ENCODE results near the gene RNF111. TPM values are rescaled to one million over a fixed set of nuclear protein-coding genes. Genes with fewer than 3 reads are reported as not detected.

RNF111 gene
- total RNA-seq, 1 donor from 2014 or later = 18.7 TPM

GRCh38 chr15:59131969-59132562 lies 144.6 kb downstream of the RNF111 start:
- DNase-seq (ENCODE audit: low read depth in 2 of 2) = no peak

- no peak for DNase-seq (ENCODE audit: low read depth in 2 of 2)
Measured at GRCh38 chr15:59133929-59134427, 146.5 kb downstream of the RNF111 start.

GRCh38 chr15:59137566-59137965 lies 150.1 kb downstream of the RNF111 start:
- DNase-seq (ENCODE audit: low read depth in 2 of 2) = no peak

- peak; percentile 57 to 74 for DNase-seq (ENCODE audit: low read depth in 2 of 2)
Measured at GRCh38 chr15:59138243-59138642, 150.8 kb downstream of the RNF111 start.

GRCh38 chr15:59140422-59141226 lies 153.2 kb downstream of the RNF111 start:
- DNase-seq (ENCODE audit: low read depth in 2 of 2) = no peak

GRCh38 chr15:59143281-59143680 lies 155.8 kb downstream of the RNF111 start:
- DNase-seq (ENCODE audit: low read depth in 2 of 2) = no peak

- DNase-seq (ENCODE audit: low read depth in 2 of 2) = peak; percentile 12 to 50
Measured at GRCh38 chr15:59144594-59144993, 157.1 kb downstream of the RNF111 start.

Other genes starting within 250 kb of the RNF111 start
- 87.0 and 137 TPM in 2 replicates for gene ADAM10, start 238.0 kb upstream of the RNF111 start, total RNA-seq
- gene MINDY2, start 216.4 kb upstream of the RNF111 start, total RNA-seq = 7.4 and 12.1 TPM in 2 replicates
- 31.8 and 50.6 TPM in 2 replicates for gene SLTM, start 54.0 kb upstream of the RNF111 start, total RNA-seq
- 5.0 and 20.0 TPM in 2 replicates for gene CCNB2, start 117.5 kb downstream of the RNF111 start, total RNA-seq
- gene LDHAL6B, start 219.2 kb downstream of the RNF111 start, total RNA-seq = not detected in 2 replicates